ENCODE data around the gene PIK3R4.

PIK3R4 gene

GRCh38 chr3:130687327-130687726 is 59.3 kb downstream of the PIK3R4 start:
- no peak for DNase-seq

GRCh38 chr3:130686833-130687232 is 59.8 kb downstream of the PIK3R4 start:
- no peak for DNase-seq

GRCh38 chr3:130682131-130682530 is 64.5 kb downstream of the PIK3R4 start:
- no peak for DNase-seq

DNA sequence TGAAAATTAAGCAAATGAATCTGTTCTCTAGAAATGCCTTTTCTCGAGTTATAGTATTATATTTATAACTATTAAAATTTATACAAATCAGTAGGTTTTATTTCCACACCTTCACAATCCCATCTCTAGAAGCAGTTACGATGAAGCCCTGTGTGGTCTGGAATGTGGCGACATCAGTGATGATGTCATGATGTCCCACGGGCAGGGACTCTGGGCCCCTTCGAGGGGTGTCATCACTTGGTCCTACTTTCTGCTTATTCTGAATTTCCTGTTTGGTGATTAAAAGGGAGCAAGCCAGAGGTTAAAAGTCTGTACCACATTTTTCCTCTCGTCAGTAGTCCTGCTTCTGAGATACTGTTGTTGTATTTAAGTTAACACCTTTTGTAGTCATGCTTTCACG is 67.4 kb downstream of the PIK3R4 start:
- no peak for DNase-seq

DNA sequence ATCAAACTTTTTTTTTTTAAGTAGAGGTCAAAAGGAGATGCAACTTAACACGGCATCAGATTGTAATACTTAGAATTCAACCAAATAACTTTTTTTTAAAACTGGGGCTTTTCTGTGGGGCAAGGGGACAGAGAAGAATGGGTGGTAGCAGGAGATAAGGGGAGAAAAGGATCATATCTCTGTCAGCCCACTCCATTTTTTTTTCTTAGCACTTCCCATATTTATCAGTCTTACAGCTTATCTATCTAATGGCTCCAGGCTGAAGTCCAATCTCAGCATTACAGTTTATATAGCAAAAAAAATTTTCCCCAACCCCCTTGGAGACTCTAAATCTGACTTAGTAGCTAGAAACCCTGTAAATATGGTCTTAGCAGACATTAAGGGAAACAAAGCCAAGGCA is 69.3 kb downstream of the PIK3R4 start:
- no peak for DNase-seq

GRCh38 chr3:130671545-130672312 is 74.9 kb downstream of the PIK3R4 start:
- no peak for DNase-seq

DNA sequence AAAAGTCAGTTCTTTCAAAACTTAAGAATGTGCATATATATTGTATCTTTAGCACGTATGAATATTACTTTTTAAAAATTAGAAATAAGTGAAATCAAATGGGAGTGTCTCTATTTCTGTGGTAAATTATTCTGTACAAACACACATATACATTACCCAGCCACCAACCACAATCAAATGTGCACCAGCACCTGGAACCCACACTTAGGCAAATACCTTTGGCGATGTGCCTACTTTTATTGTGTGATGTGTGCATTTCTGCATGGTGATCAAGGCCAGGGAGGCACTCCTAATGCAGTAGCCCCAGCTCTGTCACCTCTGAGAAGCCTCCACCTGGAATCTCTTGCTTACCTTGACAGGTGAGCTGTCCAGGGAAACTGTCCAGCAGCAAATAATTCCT is 76.9 kb downstream of the PIK3R4 start:
- no peak for DNase-seq

GRCh38 chr3:130663092-130663491 is 83.5 kb downstream of the PIK3R4 start:
- no peak for DNase-seq

GRCh38 chr3:130662501-130662996 is 84.1 kb downstream of the PIK3R4 start:
- no peak for DNase-seq

GRCh38 chr3:130661140-130661891 is 85.3 kb downstream of the PIK3R4 start:
- DNase-seq, result no peak

GRCh38 chr3:130659911-130660310 is 86.7 kb downstream of the PIK3R4 start:
- DNase-seq, result no peak

GRCh38 chr3:130658678-130659077 is 88.0 kb downstream of the PIK3R4 start:
- peak; percentile 15 for DNase-seq

DNA sequence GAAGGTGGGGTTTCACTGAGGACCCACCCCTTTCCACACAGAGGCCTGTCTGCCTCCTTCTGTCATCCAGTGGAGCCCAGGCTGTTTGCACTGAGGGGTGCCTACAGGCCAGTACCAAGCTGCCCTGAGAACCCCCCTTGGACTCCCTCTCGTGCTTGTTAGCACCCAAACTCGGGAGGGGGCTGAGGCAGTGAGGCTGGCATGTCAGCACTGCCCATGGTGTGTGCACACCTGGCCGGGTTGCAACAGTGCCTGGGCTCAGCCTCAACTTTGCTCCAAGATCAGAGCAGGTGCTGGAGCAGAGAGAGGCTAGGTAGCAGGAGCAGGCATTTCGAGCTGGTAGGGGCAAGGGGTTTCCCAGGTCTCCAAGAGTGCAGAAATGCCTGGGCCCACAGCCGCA is 90.0 kb downstream of the PIK3R4 start:
- no peak for DNase-seq

DNA sequence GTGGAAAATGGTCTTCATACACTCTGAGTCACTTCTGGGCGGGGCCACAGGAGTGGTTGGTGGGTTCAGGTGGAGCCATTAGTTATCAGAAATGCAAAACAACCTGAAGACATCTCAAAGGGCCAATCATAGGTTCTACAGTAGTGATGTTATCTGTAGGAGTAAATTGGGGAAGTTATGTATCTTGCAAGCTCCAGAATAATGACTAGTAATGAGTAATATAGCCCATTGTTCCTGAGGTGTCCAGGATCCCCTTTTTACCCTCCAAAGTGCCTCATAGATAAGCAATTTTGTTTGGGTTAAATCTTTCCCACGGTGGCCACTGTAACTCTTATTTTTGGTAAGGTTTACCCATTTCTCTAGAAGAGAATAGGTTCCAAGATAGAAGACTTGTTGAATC is 91.7 kb downstream of the PIK3R4 start:
- no peak for DNase-seq

DNA sequence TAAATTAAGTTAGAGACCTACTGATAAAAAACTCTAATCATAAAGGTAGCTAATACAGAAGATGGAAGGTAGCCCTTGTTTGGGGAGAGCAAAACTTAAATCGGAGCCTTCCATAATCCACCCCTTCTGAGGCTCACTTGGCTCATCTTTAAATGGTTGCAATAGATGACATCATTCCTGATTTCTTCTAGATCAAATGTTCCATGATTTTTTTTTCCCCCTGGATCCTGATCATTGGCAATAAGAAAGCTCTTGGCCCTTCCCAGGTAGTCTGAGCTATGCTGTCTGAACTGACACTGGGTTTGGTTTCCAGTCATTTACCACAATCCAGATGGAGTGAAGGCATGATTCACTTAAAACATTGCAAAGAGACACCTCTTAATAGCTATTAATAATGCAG is 92.5 kb downstream of the PIK3R4 start:
- DNase-seq, result no peak

- DNase-seq, result no peak
Observed at GRCh38 chr3:130649061-130649654, 97.5 kb downstream of the PIK3R4 start.

DNA sequence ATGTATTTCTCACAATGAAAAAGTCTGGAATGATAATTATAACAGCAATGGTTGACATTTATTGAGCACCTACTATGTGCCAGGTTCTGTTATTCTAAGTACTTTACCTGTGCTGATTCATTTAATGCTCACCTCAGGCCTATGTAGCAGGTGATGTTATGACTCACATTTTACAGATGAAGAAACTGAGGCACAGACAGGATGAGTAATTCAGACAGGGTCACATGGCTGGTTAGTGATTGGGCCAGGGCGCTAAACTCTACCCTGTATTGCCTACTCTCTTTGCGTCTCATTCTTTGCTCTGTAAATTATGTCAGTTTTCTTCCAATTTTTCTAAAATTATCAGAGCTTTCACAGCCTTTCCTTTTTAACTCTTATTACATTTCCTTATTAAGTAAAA is 98.3 kb downstream of the PIK3R4 start:
- DNase-seq, result no peak

DNA sequence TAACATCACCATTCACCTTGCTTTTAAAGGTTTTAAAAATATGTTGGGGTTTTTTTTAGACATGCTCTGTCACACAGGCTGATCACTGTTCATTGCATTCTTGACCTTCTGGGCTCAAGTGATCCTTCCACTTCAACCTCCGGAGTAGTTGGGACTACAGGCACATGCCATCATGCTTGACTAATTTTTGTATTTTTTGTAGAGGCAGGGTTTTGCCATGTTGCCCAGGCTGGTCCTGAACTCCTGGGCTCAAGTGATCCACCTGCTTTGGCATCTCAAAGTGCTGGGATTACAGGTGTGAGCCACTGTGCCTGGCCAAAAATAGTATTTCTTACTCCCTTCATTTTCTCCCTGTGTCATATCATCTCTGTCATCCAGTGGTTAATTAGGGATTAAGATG is 101.4 kb downstream of the PIK3R4 start:
- DNase-seq, result no peak

DNA sequence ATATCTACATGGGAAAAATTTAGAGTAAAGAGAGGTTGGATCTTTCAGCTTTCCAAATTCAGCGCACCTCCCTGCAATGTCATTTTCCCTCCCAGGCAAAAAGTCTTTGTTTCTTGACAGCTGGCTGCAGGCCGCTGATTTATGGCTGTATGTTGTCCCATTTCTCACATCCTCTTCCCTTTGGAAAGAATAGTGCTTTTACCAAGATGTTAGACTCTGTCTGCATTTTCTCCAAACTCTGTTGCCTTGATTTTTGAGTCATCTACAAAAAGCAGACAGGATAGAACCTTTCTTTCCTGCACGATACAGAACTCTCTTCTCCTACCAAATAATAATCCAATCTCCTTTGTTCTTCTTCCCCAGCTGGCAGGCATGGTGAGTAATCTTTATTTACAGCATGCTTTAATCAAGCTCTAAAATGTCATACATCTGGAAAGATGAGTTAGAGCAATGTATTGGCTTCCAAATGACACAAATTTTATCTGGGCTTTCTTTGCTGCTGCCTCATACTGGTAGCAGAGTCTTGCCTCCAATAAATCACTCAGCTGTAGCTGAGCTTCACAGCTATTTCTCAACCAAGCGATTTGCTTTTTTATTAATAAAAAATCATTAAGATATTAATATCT is 101.9 kb downstream of the PIK3R4 start:
- DNase-seq, result no peak

GRCh38 chr3:130640027-130640426 is 106.6 kb downstream of the PIK3R4 start:
- no peak for DNase-seq

GRCh38 chr3:130636480-130637234 is 110.0 kb downstream of the PIK3R4 start:
- DNase-seq, result no peak

DNA sequence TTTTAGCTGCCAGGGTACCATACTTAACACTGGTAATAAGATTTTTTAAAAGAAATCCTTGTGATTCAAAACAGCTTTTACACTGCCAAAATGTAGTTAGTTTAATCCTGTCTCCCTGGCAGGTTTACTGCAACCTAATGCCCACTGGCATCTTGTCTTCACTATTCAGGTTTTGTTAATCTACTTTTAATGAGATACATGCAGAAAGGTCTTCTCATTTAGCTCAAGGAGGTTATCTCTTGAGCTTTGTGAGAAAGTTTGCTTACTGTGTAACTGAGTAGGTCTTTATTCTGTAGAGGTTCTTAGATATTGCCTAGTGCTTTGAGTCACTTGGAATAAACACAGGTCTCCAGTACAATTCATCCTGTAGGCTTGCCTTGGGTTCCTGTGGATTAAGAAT is 110.7 kb downstream of the PIK3R4 start:
- DNase-seq, result no peak

- no peak for DNase-seq
Observed at GRCh38 chr3:130635285-130635684, 111.3 kb downstream of the PIK3R4 start.

Measured in DMS 273 treated with DMSO at 0.1 percent for 48 hours (cell line).